Neural progenitor cell (in vitro differentiated cells): ENCODE data around the gene STXBP5. TPM values are rescaled to one million over a fixed set of nuclear protein-coding genes. Genes with fewer than 3 reads are reported as not detected.

Experiments
- DNase-seq: peaks from one replicate; pipeline ENCODE4 v3.0.0-alpha.2; 2016; ENCODE audit warnings: low spot score
- H2AFZ ChIP-seq: fragments of 200-600 bp; sonication (generic); replicated peaks from 2 replicates; pipeline ENCODE4 v1.6.1; 2016; ENCODE audit warnings: antibody characterized with exemption
- H3F3A ChIP-seq: fragments of 200-600 bp; sonication (generic); 2 replicates; pipeline ENCODE4 v1.6.1; 2016; ENCODE audit warnings: antibody characterized with exemption, low read depth
- H3K27ac ChIP-seq: fragments of 200-600 bp; sonication (generic); 2 replicates; pipeline ENCODE4 v1.5.1; 2016; ENCODE audit warnings: mild to moderate bottlenecking
- H3K27me3 ChIP-seq: fragments of 200-600 bp; sonication (generic); 2 replicates; pipeline ENCODE4 v1.6.1; 2016; ENCODE audit warnings: mild to moderate bottlenecking, moderate library complexity
- H3K36me3 ChIP-seq: fragments of 200-600 bp; sonication (generic); 2 replicates; pipeline ENCODE4 v1.5.1; 2016
- H3K4me1 ChIP-seq: fragments of 200-600 bp; sonication (generic); 2 replicates; pipeline ENCODE4 v1.6.1; 2016; ENCODE audit warnings: mixed run types
- H3K4me2 ChIP-seq: fragments of 200-600 bp; sonication (generic); 2 replicates; pipeline ENCODE4 v1.6.1; 2016
- H3K4me3 ChIP-seq: fragments of 200-600 bp; sonication (generic); 2 replicates; pipeline ENCODE4 v1.5.1; 2016
- H3K79me2 ChIP-seq: fragments of 200-600 bp; sonication (generic); 2 replicates; pipeline ENCODE4 v1.6.1; 2016; ENCODE audit warnings: low read depth
- H3K9ac ChIP-seq: fragments of 200-600 bp; sonication (generic); 2 replicates; pipeline ENCODE4 v1.6.1; 2016
- H3K9me3 ChIP-seq: fragments of 200-600 bp; sonication (generic); 2 replicates; pipeline ENCODE4 v1.5.1; 2016; ENCODE audit warnings: low read depth
- H4K20me1 ChIP-seq: fragments of 200-600 bp; sonication (generic); 2 replicates; pipeline ENCODE4 v1.6.1; 2016; ENCODE audit warnings: low read depth
- H3K27ac Mint-ChIP-seq: 3 replicates; pipeline ENCODE4 v1.8.0; 2021; ENCODE audit warnings: mixed read lengths
- H3K27me3 Mint-ChIP-seq: 2 replicates; pipeline ENCODE4 v1.8.0; 2022; ENCODE audit warnings: low read depth, mild to moderate bottlenecking, inconsistent platforms, moderate library complexity, mixed read lengths; ENCODE audit not compliant: insufficient read depth
- H3K36me3 Mint-ChIP-seq: 3 replicates; pipeline ENCODE4 v1.8.0; 2021; ENCODE audit warnings: mixed read lengths
- H3K4me1 Mint-ChIP-seq: 3 replicates; pipeline ENCODE4 v1.8.0; 2021; ENCODE audit warnings: mixed read lengths
- H3K4me3 Mint-ChIP-seq: 3 replicates; pipeline ENCODE4 v1.8.0; 2021; ENCODE audit warnings: mild to moderate bottlenecking, moderate library complexity, mixed read lengths
- H3K9me3 Mint-ChIP-seq: 3 replicates; pipeline ENCODE4 v1.8.0; 2020; ENCODE audit warnings: mixed read lengths
- CTCF ChIP-seq: fragments of 200-600 bp; sonication (generic); IDR thresholded peaks from 2 replicates; pipeline ENCODE4 v1.5.1; 2017; ENCODE audit warnings: antibody characterized with exemption, mild to moderate bottlenecking
- EZH2 ChIP-seq: fragments of 200-600 bp; sonication (generic); IDR thresholded peaks from 2 replicates; pipeline ENCODE4 v1.6.1; 2017; ENCODE audit warnings: antibody characterized with exemption, mild to moderate bottlenecking, moderate library complexity
- EZH2phosphoT487 ChIP-seq: fragments of 200-600 bp; sonication (generic); IDR thresholded peaks from 2 replicates; pipeline ENCODE4 v1.6.1; 2017; ENCODE audit warnings: antibody characterized with exemption
- total RNA-seq: library from RNA; depleted of rRNA; stranded (reverse); fragments of >200 nt; gene quantifications from 2 replicates; pipeline ENCODE4 v1.2.3, GENCODE V29; 2015; ENCODE audit warnings: low replicate concordance

The STXBP5 gene
- total RNA-seq, 1 donor from 2014 or later = 12.0 TPM

DNA sequence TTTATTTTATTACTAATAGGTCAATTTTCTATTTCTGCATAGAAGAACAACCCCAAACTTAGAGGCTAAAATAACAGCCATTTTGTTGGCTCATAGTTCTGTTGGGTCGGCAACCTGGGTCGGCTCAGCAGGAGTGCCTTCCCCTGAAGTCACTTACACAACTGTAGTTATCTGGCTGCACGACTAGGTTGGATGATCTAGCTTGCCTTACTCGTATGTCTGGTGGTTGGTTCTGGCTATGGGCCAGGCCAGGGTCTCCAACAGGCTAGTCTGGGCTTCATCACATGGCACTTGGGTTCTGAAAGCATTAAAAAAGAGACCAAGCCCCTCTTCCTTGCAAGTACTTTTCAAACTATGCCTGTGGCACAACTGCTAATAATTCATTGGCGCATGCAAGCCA lies 53.5 kb downstream of the STXBP5 start:
- Mint-ChIP-seq H3K9me3 (peaks cover 6% of the 10 kb centered on the region), H3K4me1 (no peaks in the 10 kb centered on the region), H3K36me3 (peaks cover 10% of the 10 kb centered on the region), H3K4me3 (no peak overlapping the region), H3K27ac (no peak overlapping the region), H3K27me3 (peaks cover 1% of the 10 kb centered on the region)
- H3K4me1 ChIP-seq = no peaks in the 10 kb centered on the region
- H3F3A ChIP-seq = no peaks in the 10 kb centered on the region
- H3K9ac ChIP-seq = no peak overlapping the region
- TF ChIP-seq EZH2phosphoT487 = no peak
- no peak for TF ChIP-seq EZH2
- H3K9me3 ChIP-seq = no peaks in the 10 kb centered on the region
- DNase-seq = no peak
- no peak overlapping the region for H2AFZ ChIP-seq
- H3K4me3 ChIP-seq = no peak overlapping the region
- no peak overlapping the region for H3K27ac ChIP-seq
- no peaks in the 10 kb centered on the region for H4K20me1 ChIP-seq
- H3K4me2 ChIP-seq = no peak overlapping the region
- H3K79me2 ChIP-seq = no peaks in the 10 kb centered on the region
- no peaks in the 10 kb centered on the region for H3K27me3 ChIP-seq
- H3K36me3 ChIP-seq = no peaks in the 10 kb centered on the region

DNA sequence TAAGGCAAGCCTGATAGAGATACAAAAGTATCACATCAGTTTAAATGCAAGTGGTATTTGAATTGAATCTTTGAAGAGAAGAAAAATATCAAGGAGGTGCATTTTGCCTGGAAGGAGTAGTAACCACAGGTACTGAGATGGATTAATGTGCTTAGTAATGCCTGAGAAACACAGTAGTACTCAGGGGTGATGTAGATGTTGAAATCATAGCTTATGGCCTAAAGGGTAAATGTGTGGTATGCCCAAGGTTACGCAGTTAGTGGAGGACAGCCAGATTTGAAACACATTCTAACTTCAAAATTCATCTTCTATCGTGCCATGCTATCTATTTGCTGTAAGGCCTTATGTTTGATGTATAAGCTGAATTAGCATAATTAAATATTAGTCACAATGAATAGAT lies 55.9 kb downstream of the STXBP5 start:
- Mint-ChIP-seq H3K36me3 (peaks cover 6% of the 10 kb centered on the region), H3K4me3 (no peak overlapping the region), H3K27ac (no peak overlapping the region), H3K4me1 (no peaks in the 10 kb centered on the region), H3K9me3 (no peaks in the 10 kb centered on the region), H3K27me3 (no peaks in the 10 kb centered on the region)
- H4K20me1 ChIP-seq = no peaks in the 10 kb centered on the region
- H3K4me2 ChIP-seq = no peak overlapping the region
- no peak for TF ChIP-seq EZH2phosphoT487
- no peak for TF ChIP-seq CTCF
- no peak for TF ChIP-seq EZH2
- no peaks in the 10 kb centered on the region for H3K36me3 ChIP-seq
- H3K9ac ChIP-seq = no peak overlapping the region
- no peaks in the 10 kb centered on the region for H3K27me3 ChIP-seq
- DNase-seq = no peak
- no peak overlapping the region for H3K4me3 ChIP-seq
- H2AFZ ChIP-seq = no peak overlapping the region
- no peaks in the 10 kb centered on the region for H3F3A ChIP-seq
- no peak overlapping the region for H3K27ac ChIP-seq
- H3K9me3 ChIP-seq = no peaks in the 10 kb centered on the region
- H3K79me2 ChIP-seq = no peaks in the 10 kb centered on the region
- no peaks in the 10 kb centered on the region for H3K4me1 ChIP-seq

DNA sequence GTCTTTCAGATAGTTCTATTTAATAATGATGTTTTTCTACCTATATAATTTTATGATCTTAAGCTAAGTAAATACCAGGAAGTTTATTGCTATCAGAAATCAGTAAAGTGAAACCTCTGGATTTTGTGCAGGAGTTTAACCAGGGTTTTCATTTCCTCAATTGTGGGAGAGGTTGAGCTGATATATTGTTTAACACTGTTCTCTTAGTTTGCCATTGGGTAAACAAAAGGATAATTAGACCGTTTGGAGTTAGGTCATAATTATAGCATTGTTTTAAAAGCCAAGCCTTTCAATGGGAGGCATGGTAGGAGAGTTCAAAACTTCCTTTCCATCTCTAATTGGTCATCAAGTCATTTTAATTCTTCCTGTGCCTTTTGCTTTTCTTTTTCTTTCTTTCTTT lies 58.7 kb downstream of the STXBP5 start:
- H3K4me1 Mint-ChIP-seq = no peaks in the 10 kb centered on the region
- H3K4me2 ChIP-seq = no peak overlapping the region
- no peak for TF ChIP-seq EZH2phosphoT487
- TF ChIP-seq CTCF = no peak
- TF ChIP-seq EZH2 = no peak
- no peak overlapping the region for H3K27ac Mint-ChIP-seq
- no peak for DNase-seq
- H4K20me1 ChIP-seq = no peaks in the 10 kb centered on the region
- H3K9ac ChIP-seq = no peak overlapping the region
- H3K4me3 ChIP-seq = no peak overlapping the region
- H3K27me3 Mint-ChIP-seq = no peaks in the 10 kb centered on the region
- no peak overlapping the region for H3K27ac ChIP-seq
- no peaks in the 10 kb centered on the region for H3K9me3 Mint-ChIP-seq
- no peak overlapping the region for H3K4me3 Mint-ChIP-seq
- no peak overlapping the region for H2AFZ ChIP-seq
- no peaks in the 10 kb centered on the region for H3K79me2 ChIP-seq
- H3K36me3 Mint-ChIP-seq = peaks cover 5% of the 10 kb centered on the region
- no peaks in the 10 kb centered on the region for H3F3A ChIP-seq
- no peaks in the 10 kb centered on the region for H3K9me3 ChIP-seq
- no peaks in the 10 kb centered on the region for H3K27me3 ChIP-seq
- no peaks in the 10 kb centered on the region for H3K4me1 ChIP-seq
- H3K36me3 ChIP-seq = no peaks in the 10 kb centered on the region

GRCh38 chr6:147266821-147267220 lies 62.6 kb downstream of the STXBP5 start:
- Histone ChIP-seq H3K4me1 (no peaks in the 10 kb centered on the region), H3K9ac (no peak overlapping the region), H4K20me1 (no peaks in the 10 kb centered on the region), H2AFZ (no peak overlapping the region), H3K36me3 (no peaks in the 10 kb centered on the region), H3F3A (no peaks in the 10 kb centered on the region), H3K79me2 (no peaks in the 10 kb centered on the region), H3K4me3 (no peak overlapping the region), H3K27ac (no peak overlapping the region), H3K9me3 (no peaks in the 10 kb centered on the region), H3K4me2 (no peak overlapping the region), H3K27me3 (no peaks in the 10 kb centered on the region)
- Mint-ChIP-seq H3K4me3 (no peak overlapping the region), H3K9me3 (no peaks in the 10 kb centered on the region), H3K36me3 (peaks cover 9% of the 10 kb centered on the region), H3K4me1 (no peaks in the 10 kb centered on the region), H3K27me3 (no peaks in the 10 kb centered on the region), H3K27ac (no peak overlapping the region)
- TF ChIP-seq EZH2phosphoT487 = no peak
- no peak for TF ChIP-seq CTCF
- no peak for TF ChIP-seq EZH2
- DNase-seq = no peak
